ENCODE data around the gene LRRN3. TPM values are rescaled to one million over a fixed set of nuclear protein-coding genes. Genes with fewer than 3 reads are reported as not detected.
"Not testable (repeated sequence)": the region's sequence is repeated elsewhere in the genome, so short reads cannot be mapped to it uniquely, and the experiment has no call there.

Gene LRRN3
- total and polyA plus RNA-seq, 2 donors = 2.2 to 39.1 TPM

GRCh38 chr7:111067251-111067650 is 23.7 kb upstream of the LRRN3 start:
- Histone ChIP-seq H3K36me3 (ENCODE audit: insufficient read depth) (no peaks in the 10 kb centered on the region), H3K4me1 (ENCODE audit: insufficient read depth) (no peaks in the 10 kb centered on the region), H3K27ac (ENCODE audit: low read depth) (no peak overlapping the region), H3K4me3 (ENCODE audit: low read depth, low read length) (no peak overlapping the region)
- WGBS = 97% methylated on average over 4 of the region's 4 CpGs
- no peak for DNase-seq (ENCODE audit: extremely low spot score)

- no peak for DNase-seq (ENCODE audit: extremely low spot score)
- Histone ChIP-seq H3K27ac (ENCODE audit: low read depth) (no peak overlapping the region), H3K4me3 (ENCODE audit: low read depth, low read length) (no peak overlapping the region), H3K36me3 (ENCODE audit: insufficient read depth) (no peaks in the 10 kb centered on the region), H3K4me1 (ENCODE audit: insufficient read depth) (no peaks in the 10 kb centered on the region)
- 91% methylated on average over 2 of the region's 2 CpGs for WGBS
Observed at GRCh38 chr7:111067682-111068081, 23.2 kb upstream of the LRRN3 start.

GRCh38 chr7:111068618-111069017 is 22.3 kb upstream of the LRRN3 start:
- no peak for DNase-seq (ENCODE audit: extremely low spot score)
- 81% methylated on average over 2 of the region's 2 CpGs for WGBS
- Histone ChIP-seq H3K4me1 (ENCODE audit: insufficient read depth) (no peaks in the 10 kb centered on the region), H3K36me3 (ENCODE audit: insufficient read depth) (no peaks in the 10 kb centered on the region), H3K4me3 (ENCODE audit: low read depth, low read length) (no peak overlapping the region), H3K27ac (ENCODE audit: low read depth) (no peak overlapping the region)

- Histone ChIP-seq H3K27ac (ENCODE audit: low read depth) (no peak overlapping the region), H3K4me1 (ENCODE audit: insufficient read depth) (no peaks in the 10 kb centered on the region), H3K4me3 (ENCODE audit: low read depth, low read length) (no peak overlapping the region), H3K36me3 (ENCODE audit: insufficient read depth) (no peaks in the 10 kb centered on the region)
- DNase-seq (ENCODE audit: extremely low spot score) = no peak
Observed at GRCh38 chr7:111071556-111071955, 19.4 kb upstream of the LRRN3 start.

GRCh38 chr7:111072658-111073057 is 18.3 kb upstream of the LRRN3 start:
- H3K36me3 ChIP-seq (ENCODE audit: insufficient read depth); H3K27ac ChIP-seq (ENCODE audit: low read depth); H3K4me3 ChIP-seq (ENCODE audit: low read depth, low read length); H3K4me1 ChIP-seq (ENCODE audit: insufficient read depth); DNase-seq (ENCODE audit: extremely low spot score): not testable (repeated sequence)
- WGBS = 95% methylated on average over 9 of the region's 9 CpGs

GRCh38 chr7:111074071-111074747 is 16.7 kb upstream of the LRRN3 start:
- 78% methylated on average over 3 of the region's 3 CpGs for WGBS

GRCh38 chr7:111074748-111075146 is 16.2 kb upstream of the LRRN3 start:
- Histone ChIP-seq H3K27ac (ENCODE audit: low read depth) (no peak overlapping the region), H3K4me3 (ENCODE audit: low read depth, low read length) (no peak overlapping the region), H3K4me1 (ENCODE audit: insufficient read depth) (no peaks in the 10 kb centered on the region), H3K36me3 (ENCODE audit: insufficient read depth) (no peaks in the 10 kb centered on the region)
- DNase-seq (ENCODE audit: extremely low spot score) = no peak
- 72% methylated on average over 6 of the region's 6 CpGs for WGBS

More at GRCh38 chr7:111074071-111074747, 16.7 kb upstream of the LRRN3 start:
- Histone ChIP-seq H3K27ac (ENCODE audit: low read depth) (no peak overlapping the region), H3K4me1 (ENCODE audit: insufficient read depth) (no peaks in the 10 kb centered on the region), H3K36me3 (ENCODE audit: insufficient read depth) (no peaks in the 10 kb centered on the region), H3K4me3 (ENCODE audit: low read depth, low read length) (no peak overlapping the region)
- no peak for DNase-seq (ENCODE audit: extremely low spot score)

- no peaks in the 10 kb centered on the region for H3K4me1 ChIP-seq (ENCODE audit: insufficient read depth)
- 92% methylated on average over 5 of the region's 5 CpGs for WGBS
- H3K4me3 ChIP-seq (ENCODE audit: low read depth, low read length) = no peak overlapping the region
- H3K27ac ChIP-seq (ENCODE audit: low read depth) = no peak overlapping the region
- no peaks in the 10 kb centered on the region for H3K36me3 ChIP-seq (ENCODE audit: insufficient read depth)
- no peak for DNase-seq (ENCODE audit: extremely low spot score)
Observed at GRCh38 chr7:111075498-111075897, 15.4 kb upstream of the LRRN3 start.

- Histone ChIP-seq H3K4me1 (ENCODE audit: insufficient read depth) (no peaks in the 10 kb centered on the region), H3K4me3 (ENCODE audit: low read depth, low read length) (no peak overlapping the region), H3K27ac (ENCODE audit: low read depth) (no peak overlapping the region), H3K36me3 (ENCODE audit: insufficient read depth) (no peaks in the 10 kb centered on the region)
- no peak for DNase-seq (ENCODE audit: extremely low spot score)
Observed at GRCh38 chr7:111076205-111076604, 14.7 kb upstream of the LRRN3 start.

GRCh38 chr7:111077001-111077400 is 13.9 kb upstream of the LRRN3 start:
- WGBS = 93% methylated on average over 2 of the region's 2 CpGs

GRCh38 chr7:111080495-111081105 is 10.3 kb upstream of the LRRN3 start:
- no peak for DNase-seq (ENCODE audit: extremely low spot score)
- H3K4me1 ChIP-seq (ENCODE audit: insufficient read depth) = no peaks in the 10 kb centered on the region
- H3K27ac ChIP-seq (ENCODE audit: low read depth) = no peak overlapping the region
- H3K4me3 ChIP-seq (ENCODE audit: low read depth, low read length) = no peak overlapping the region
- no peaks in the 10 kb centered on the region for H3K36me3 ChIP-seq (ENCODE audit: insufficient read depth)
- 99% methylated on average over 1 of the region's 1 CpG for WGBS

More at GRCh38 chr7:111077001-111077400, 13.9 kb upstream of the LRRN3 start:
- H3K27ac ChIP-seq (ENCODE audit: low read depth) = no peak overlapping the region
- no peaks in the 10 kb centered on the region for H3K4me1 ChIP-seq (ENCODE audit: insufficient read depth)
- H3K36me3 ChIP-seq (ENCODE audit: insufficient read depth) = no peaks in the 10 kb centered on the region
- H3K4me3 ChIP-seq (ENCODE audit: low read depth, low read length) = no peak overlapping the region
- no peak for DNase-seq (ENCODE audit: extremely low spot score)

- Histone ChIP-seq H3K36me3 (ENCODE audit: insufficient read depth) (no peaks in the 10 kb centered on the region), H3K4me3 (ENCODE audit: low read depth, low read length) (no peak overlapping the region), H3K27ac (ENCODE audit: low read depth) (no peak overlapping the region), H3K4me1 (ENCODE audit: insufficient read depth) (no peaks in the 10 kb centered on the region)
- no peak for DNase-seq (ENCODE audit: extremely low spot score)
- WGBS = 88% methylated on average over 4 of the region's 4 CpGs
Observed at GRCh38 chr7:111081546-111082267, 9.2 kb upstream of the LRRN3 start.

GRCh38 chr7:111082351-111082750 is 8.6 kb upstream of the LRRN3 start:
- H3K4me1 ChIP-seq (ENCODE audit: insufficient read depth) = no peaks in the 10 kb centered on the region
- no peaks in the 10 kb centered on the region for H3K36me3 ChIP-seq (ENCODE audit: insufficient read depth)
- no peak overlapping the region for H3K4me3 ChIP-seq (ENCODE audit: low read depth, low read length)
- DNase-seq (ENCODE audit: extremely low spot score) = no peak
- 61% methylated on average over 4 of the region's 4 CpGs for WGBS
- no peak overlapping the region for H3K27ac ChIP-seq (ENCODE audit: low read depth)

GRCh38 chr7:111083413-111083812 is 7.5 kb upstream of the LRRN3 start:
- H3K36me3 ChIP-seq (ENCODE audit: insufficient read depth) = no peaks in the 10 kb centered on the region
- no peak for DNase-seq (ENCODE audit: extremely low spot score)
- WGBS = 55% methylated on average over 5 of the region's 5 CpGs
- no peak overlapping the region for H3K27ac ChIP-seq (ENCODE audit: low read depth)
- no peaks in the 10 kb centered on the region for H3K4me1 ChIP-seq (ENCODE audit: insufficient read depth)
- H3K4me3 ChIP-seq (ENCODE audit: low read depth, low read length) = no peak overlapping the region
